NT2/D1 (cell line): ENCODE results near the gene LST1.

ENCODE experiments used
- DNase-seq: peaks from one replicate; pipeline ENCODE4 v3.0.0-alpha.2; 2011; ENCODE audit warnings: low read depth, low spot score
- H3K27me3 ChIP-seq: 2 replicates; pipeline ENCODE4 v1.6.0; 2011; ENCODE audit warnings: mild to moderate bottlenecking; ENCODE audit not compliant: insufficient read length, insufficient read depth
- H3K36me3 ChIP-seq: 2 replicates; pipeline ENCODE4 v1.6.1; 2011; ENCODE audit warnings: mild to moderate bottlenecking, low read length, mixed read lengths; ENCODE audit not compliant: insufficient read depth, insufficient read length
- H3K4me1 ChIP-seq: 2 replicates; pipeline ENCODE4 v1.5.1; 2011; ENCODE audit not compliant: insufficient read depth, insufficient read length
- H3K4me3 ChIP-seq: 2 replicates; pipeline ENCODE4 v1.5.1; 2011; ENCODE audit warnings: low read depth; ENCODE audit not compliant: insufficient read length
- H3K9ac ChIP-seq: 2 replicates; pipeline ENCODE4 v1.6.0; 2011; ENCODE audit warnings: low read depth; ENCODE audit not compliant: insufficient read length
- H3K9me3 ChIP-seq: 2 replicates; pipeline ENCODE4 v1.5.1; 2011; ENCODE audit warnings: mild to moderate bottlenecking, low read length; ENCODE audit not compliant: insufficient read depth
- SUZ12 ChIP-seq: IDR thresholded peaks from 2 replicates; pipeline ENCODE4 v1.6.1; 2011; ENCODE audit not compliant: insufficient read length, insufficient read depth; ENCODE audit errors: extremely low read depth
- YY1 ChIP-seq: IDR thresholded peaks from 2 replicates; pipeline ENCODE4 v1.6.1; 2011; ENCODE audit not compliant: insufficient read length, insufficient read depth
- ZNF274 ChIP-seq: IDR thresholded peaks from 2 replicates; pipeline ENCODE4 v1.6.1; 2011; ENCODE audit warnings: mild to moderate bottlenecking, low read depth, low read length

Gene LST1

GRCh38 chr6:31634969-31635575 lies 49.0 kb downstream of the LST1 start:
- Histone ChIP-seq H3K27me3 (no peaks in the 10 kb centered on the region), H3K9me3 (no peaks in the 10 kb centered on the region; the same call in 1 of the 2 replicates), H3K4me3 (no peak overlapping the region), H3K4me1 (peaks cover 2% of the 10 kb centered on the region), H3K36me3 (peaks cover 91% of the 10 kb centered on the region), H3K9ac (no peak overlapping the region)
- TF ChIP-seq YY1 = no peak
- no peak for TF ChIP-seq SUZ12
- TF ChIP-seq ZNF274 = no peak
- DNase-seq = no peak

DNA sequence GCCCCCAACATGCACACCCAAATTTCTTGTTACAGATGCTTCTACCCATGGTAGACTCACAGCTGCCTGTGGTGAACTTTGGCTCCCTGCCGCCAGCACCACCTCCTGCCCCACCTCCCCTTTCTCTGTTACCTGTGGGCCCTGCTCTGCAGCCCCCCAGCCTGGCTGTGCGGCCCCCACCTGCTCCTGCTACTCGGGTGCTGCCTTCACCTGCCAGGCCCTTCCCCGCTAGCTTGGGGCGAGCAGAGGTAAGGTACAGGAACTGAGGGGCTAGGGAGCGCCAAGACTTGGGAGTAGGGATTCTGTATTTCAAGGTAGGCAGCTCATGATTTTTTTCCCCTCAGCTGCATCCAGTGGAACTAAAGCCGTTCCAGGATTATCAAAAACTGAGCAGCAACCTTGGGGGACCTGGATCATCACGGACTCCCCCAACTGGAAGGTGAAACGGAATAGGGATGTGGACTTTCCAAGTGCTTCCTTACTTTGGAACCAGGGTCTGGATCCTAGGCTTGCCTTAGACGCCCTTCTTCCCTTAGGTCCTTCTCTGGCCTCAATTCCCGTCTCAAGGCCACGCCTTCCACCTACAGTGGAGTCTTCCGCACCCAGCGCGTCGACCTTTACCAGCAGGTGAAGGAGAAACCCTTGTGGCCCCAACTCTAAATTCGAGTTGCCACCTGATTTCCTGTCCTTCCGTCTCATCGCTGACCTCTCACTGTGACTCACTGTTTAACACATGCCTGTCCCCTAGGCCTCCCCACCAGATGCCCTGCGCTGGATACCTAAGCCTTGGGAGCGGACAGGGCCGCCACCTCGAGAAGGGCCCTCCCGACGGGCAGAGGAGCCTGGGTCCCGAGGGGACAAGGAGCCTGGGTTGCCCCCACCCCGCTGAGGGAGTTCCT lies 50.9 kb downstream of the LST1 start:
- no peaks in the 10 kb centered on the region for H3K27me3 ChIP-seq
- TF ChIP-seq ZNF274 = no peak
- TF ChIP-seq SUZ12 = no peak
- TF ChIP-seq YY1 = no peak
- DNase-seq = no peak
- no peak overlapping the region for H3K4me3 ChIP-seq
- no peaks in the 10 kb centered on the region; the same call in 1 of the 2 replicates for H3K9me3 ChIP-seq
- H3K4me1 ChIP-seq = peaks cover 2% of the 10 kb centered on the region
- no peak overlapping the region for H3K9ac ChIP-seq
- H3K36me3 ChIP-seq = peaks cover 91% of the 10 kb centered on the region
